ENCODE results near the gene NDUFAF3.

DNA sequence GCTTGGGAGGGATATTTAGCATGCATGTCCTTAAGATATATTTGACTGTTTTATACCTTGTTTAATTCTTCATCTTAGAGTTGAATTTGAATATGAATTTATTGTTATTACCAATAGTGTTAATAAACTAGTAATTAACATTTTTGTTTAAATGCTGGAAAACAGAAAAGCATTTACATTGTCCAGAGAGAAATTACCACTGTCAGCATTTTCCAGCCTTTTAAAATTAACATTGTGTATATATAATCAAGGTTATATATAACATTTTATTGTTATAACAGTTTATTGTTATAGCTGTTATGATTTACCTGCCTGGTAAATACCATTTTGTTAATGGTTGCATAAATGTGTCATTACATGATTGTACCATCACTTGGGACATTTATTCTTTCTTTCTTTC lies 39.9 kb upstream of the NDUFAF3 start:
- TF ChIP-seq POLR2A (IDR thresholded peaks at IDR 0.05): no peak
- TF ChIP-seq CTCF (IDR thresholded peaks at IDR 0.05): no peak

Data from thyroid gland (tissue), 4 donors.